ENCODE measurements around the gene TGFBRAP1. TPM values are rescaled to one million over a fixed set of nuclear protein-coding genes. Genes with fewer than 3 reads are reported as not detected.
A peak's percentile ranks its signal among the peaks of the same experiment; 100 is the strongest.

TGFBRAP1 gene
- total RNA-seq, 4 donors from 2014 or later: 28.3 to 31.5 (median 29.7) TPM

DNA sequence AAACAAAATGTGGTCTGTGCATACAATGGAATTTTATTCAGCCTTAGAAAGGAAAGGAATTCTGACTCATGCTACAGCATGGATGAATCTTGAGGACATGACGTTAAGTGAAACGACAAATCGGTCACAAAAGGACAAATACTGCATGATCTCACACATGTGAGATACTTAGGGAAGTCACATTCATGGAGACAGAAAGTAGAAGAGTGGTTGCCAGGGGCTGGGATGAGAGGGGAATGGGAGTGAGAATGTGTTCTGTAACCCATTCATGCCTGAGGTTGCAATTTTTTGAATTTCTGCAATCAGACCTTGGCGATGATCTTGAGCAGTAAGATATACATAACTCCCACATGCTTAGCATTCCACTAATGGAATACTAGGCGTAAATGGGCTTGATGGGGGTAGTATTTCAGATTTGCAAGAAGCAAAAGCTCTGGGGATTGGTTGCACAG, 47.3 kb upstream of the TGFBRAP1 start:
- H3K4me1 ChIP-seq: peaks cover 3 to 99% (median 25%) of the 10 kb centered on the region in 3 donors
- peaks cover 0 to 18% of the 10 kb centered on the region in 2 donors for H3K36me3 ChIP-seq
- WGBS, 2 donors (ENCODE audit: low coverage in 1 of 2): 51 to 76% methylated on average over 4 to 5 of the region's 5 CpGs
- H3K4me3 ChIP-seq: no peak overlapping the region
- ATAC-seq: no peak
- no peaks in the 10 kb centered on the region for H3K9me3 ChIP-seq
- TF ChIP-seq EP300 (IDR thresholded peaks at IDR 0.05) (no peak), POLR2A (IDR thresholded peaks at IDR 0.05) (no peak), POLR2AphosphoS5 (IDR thresholded peaks at IDR 0.05) (peak; percentile 49)
- peak overlapping the region in 2 of 4 donors; percentile 76 for H3K27ac ChIP-seq
- H3K27me3 ChIP-seq: no peaks in the 10 kb centered on the region

DNA sequence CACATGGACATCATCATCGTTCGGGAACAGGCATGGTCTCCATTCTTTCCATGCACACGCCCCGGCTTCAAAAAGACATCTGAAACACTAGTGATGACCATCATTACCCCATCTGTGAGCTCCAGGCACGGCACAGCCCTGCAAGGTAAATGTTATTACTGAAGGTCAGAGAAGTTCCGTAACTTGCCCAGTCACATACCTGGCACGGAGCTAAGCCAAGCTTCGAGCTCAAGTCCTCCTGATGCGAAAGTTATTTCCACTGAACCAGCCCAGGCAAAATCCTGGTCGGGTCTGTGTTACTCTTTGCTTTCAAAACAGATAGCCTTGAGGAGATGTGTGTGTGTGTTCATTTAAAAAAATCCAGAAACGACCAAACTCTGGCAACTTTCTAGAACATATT, 46.5 kb upstream of the TGFBRAP1 start:
- ATAC-seq: peak; percentile 19

GRCh38 chr2:105375001-105375561, 45.5 kb upstream of the TGFBRAP1 start:
- no peak overlapping the region for H3K4me3 ChIP-seq
- H3K27me3 ChIP-seq: no peaks in the 10 kb centered on the region
- peak; percentile 75 for ATAC-seq
- peak overlapping the region in 3 of 4 donors; percentile 72 to 76 (median 76) for H3K27ac ChIP-seq
- 57 to 77% methylated on average over 6 to 14 of the region's 15 CpGs for WGBS, 2 donors (ENCODE audit: low coverage in 1 of 2)
- TF ChIP-seq POLR2AphosphoS5 (IDR thresholded peaks at IDR 0.05): peak; percentile 78
- no peak for TF ChIP-seq POLR2A (IDR thresholded peaks at IDR 0.05)
- H3K4me1 ChIP-seq: peaks cover 3 to 94% (median 21%) of the 10 kb centered on the region in 3 donors
- peaks cover 0 to 33% of the 10 kb centered on the region in 2 donors for H3K36me3 ChIP-seq
- H3K9me3 ChIP-seq: no peaks in the 10 kb centered on the region

More for the DNA sequence above, 46.5 kb upstream of the TGFBRAP1 start:
- Histone ChIP-seq H3K9me3 (no peaks in the 10 kb centered on the region), H3K27me3 (no peaks in the 10 kb centered on the region), H3K36me3 (peaks cover 0 to 25% of the 10 kb centered on the region in 2 donors), H3K4me3 (no peak overlapping the region), H3K4me1 (peaks cover 3 to 96% (median 25%) of the 10 kb centered on the region in 3 donors), H3K27ac (peak overlapping the region in 3 of 4 donors; percentile 72 to 76 (median 76))
- TF ChIP-seq POLR2A (IDR thresholded peaks at IDR 0.05) (no peak), EP300 (IDR thresholded peaks at IDR 0.05) (no peak), POLR2AphosphoS5 (IDR thresholded peaks at IDR 0.05) (peak; percentile 49)
- TF ChIP-seq, protein P1, sequence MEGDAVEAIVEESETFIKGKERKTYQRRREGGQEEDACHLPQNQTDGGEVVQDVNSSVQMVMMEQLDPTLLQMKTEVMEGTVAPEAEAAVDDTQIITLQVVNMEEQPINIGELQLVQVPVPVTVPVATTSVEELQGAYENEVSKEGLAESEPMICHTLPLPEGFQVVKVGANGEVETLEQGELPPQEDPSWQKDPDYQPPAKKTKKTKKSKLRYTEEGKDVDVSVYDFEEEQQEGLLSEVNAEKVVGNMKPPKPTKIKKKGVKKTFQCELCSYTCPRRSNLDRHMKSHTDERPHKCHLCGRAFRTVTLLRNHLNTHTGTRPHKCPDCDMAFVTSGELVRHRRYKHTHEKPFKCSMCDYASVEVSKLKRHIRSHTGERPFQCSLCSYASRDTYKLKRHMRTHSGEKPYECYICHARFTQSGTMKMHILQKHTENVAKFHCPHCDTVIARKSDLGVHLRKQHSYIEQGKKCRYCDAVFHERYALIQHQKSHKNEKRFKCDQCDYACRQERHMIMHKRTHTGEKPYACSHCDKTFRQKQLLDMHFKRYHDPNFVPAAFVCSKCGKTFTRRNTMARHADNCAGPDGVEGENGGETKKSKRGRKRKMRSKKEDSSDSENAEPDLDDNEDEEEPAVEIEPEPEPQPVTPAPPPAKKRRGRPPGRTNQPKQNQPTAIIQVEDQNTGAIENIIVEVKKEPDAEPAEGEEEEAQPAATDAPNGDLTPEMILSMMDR (IDR thresholded peaks at IDR 0.05): no peak
- 57 to 86% methylated on average over 8 of the region's 11 CpGs for WGBS, 2 donors (ENCODE audit: low coverage in 1 of 2)

GRCh38 chr2:105373895-105374401, 44.4 kb upstream of the TGFBRAP1 start:
- no peaks in the 10 kb centered on the region for H3K27me3 ChIP-seq
- TF ChIP-seq EP300 (IDR thresholded peaks at IDR 0.05) (no peak), POLR2AphosphoS5 (IDR thresholded peaks at IDR 0.05) (no peak), POLR2A (IDR thresholded peaks at IDR 0.05) (no peak)
- TF ChIP-seq, protein P1 (IDR thresholded peaks at IDR 0.05): no peak
- peaks cover 3 to 94% (median 21%) of the 10 kb centered on the region in 3 donors for H3K4me1 ChIP-seq
- WGBS, 2 donors (ENCODE audit: low coverage in 1 of 2): 75 to 87% methylated on average over 6 to 7 of the region's 9 CpGs
- H3K4me3 ChIP-seq: no peak overlapping the region
- peaks cover 0 to 33% of the 10 kb centered on the region in 2 donors for H3K36me3 ChIP-seq
- no peak for ATAC-seq
- no peaks in the 10 kb centered on the region for H3K9me3 ChIP-seq
- peak overlapping the region in 3 of 4 donors; percentile 72 to 76 (median 76) for H3K27ac ChIP-seq

- no peaks in the 10 kb centered on the region for H3K9me3 ChIP-seq
- WGBS, 2 donors (ENCODE audit: low coverage in 1 of 2): 24 to 28% methylated on average over 5 to 6 of the region's 9 CpGs
- ATAC-seq: peak; percentile 58
- no peaks in the 10 kb centered on the region for H3K27me3 ChIP-seq
- no peak for TF ChIP-seq EP300 (IDR thresholded peaks at IDR 0.05)
- TF ChIP-seq POLR2AphosphoS5 (IDR thresholded peaks at IDR 0.05): peak; percentile 91
- TF ChIP-seq, protein P1 (IDR thresholded peaks at IDR 0.05): no peak
- TF ChIP-seq POLR2A (IDR thresholded peaks at IDR 0.05): no peak
- H3K4me3 ChIP-seq: no peak overlapping the region
- peaks cover 3 to 94% (median 21%) of the 10 kb centered on the region in 3 donors for H3K4me1 ChIP-seq
- H3K27ac ChIP-seq: peak overlapping the region in 3 of 4 donors; percentile 72 to 76 (median 76)
- H3K36me3 ChIP-seq: peaks cover 0 to 34% of the 10 kb centered on the region in 2 donors
Observed at GRCh38 chr2:105373344-105373781, 43.8 kb upstream of the TGFBRAP1 start.

Measured in gastroesophageal sphincter (tissue), 4 donors.